Epithelial cell of proximal tubule (primary cell): ENCODE data around the gene SLC10A2. TPM values are rescaled to one million over a fixed set of nuclear protein-coding genes. Genes with fewer than 3 reads are reported as not detected.

Experiments
- DNase-seq: peaks from one replicate; pipeline ENCODE4 v3.0.0-alpha.2; 2011; ENCODE audit warnings: low read depth
- H3K4me3 ChIP-seq: 2 replicates; pipeline ENCODE4 v1.5.1; 2011; ENCODE audit warnings: low read depth, mild to moderate bottlenecking, low read length
- total RNA-seq: library from RNA; depleted of rRNA; stranded (reverse); fragments of >200 nt; gene quantifications from 2 replicates; pipeline ENCODE4 v1.2.3, GENCODE V29; 2015
- TF ChIP-seq, protein P1 (sequence below): conservative IDR thresholded peaks from 2 replicates; pipeline ENCODE4 v1.5.1; 2012; ENCODE audit warnings: low read depth, mild to moderate bottlenecking, low read length

SLC10A2 gene
- total RNA-seq, 1 donor from 2014 or later, result not detected

- TF ChIP-seq, protein P1, sequence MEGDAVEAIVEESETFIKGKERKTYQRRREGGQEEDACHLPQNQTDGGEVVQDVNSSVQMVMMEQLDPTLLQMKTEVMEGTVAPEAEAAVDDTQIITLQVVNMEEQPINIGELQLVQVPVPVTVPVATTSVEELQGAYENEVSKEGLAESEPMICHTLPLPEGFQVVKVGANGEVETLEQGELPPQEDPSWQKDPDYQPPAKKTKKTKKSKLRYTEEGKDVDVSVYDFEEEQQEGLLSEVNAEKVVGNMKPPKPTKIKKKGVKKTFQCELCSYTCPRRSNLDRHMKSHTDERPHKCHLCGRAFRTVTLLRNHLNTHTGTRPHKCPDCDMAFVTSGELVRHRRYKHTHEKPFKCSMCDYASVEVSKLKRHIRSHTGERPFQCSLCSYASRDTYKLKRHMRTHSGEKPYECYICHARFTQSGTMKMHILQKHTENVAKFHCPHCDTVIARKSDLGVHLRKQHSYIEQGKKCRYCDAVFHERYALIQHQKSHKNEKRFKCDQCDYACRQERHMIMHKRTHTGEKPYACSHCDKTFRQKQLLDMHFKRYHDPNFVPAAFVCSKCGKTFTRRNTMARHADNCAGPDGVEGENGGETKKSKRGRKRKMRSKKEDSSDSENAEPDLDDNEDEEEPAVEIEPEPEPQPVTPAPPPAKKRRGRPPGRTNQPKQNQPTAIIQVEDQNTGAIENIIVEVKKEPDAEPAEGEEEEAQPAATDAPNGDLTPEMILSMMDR, result no peak
- H3K4me3 ChIP-seq, result no peak overlapping the region
- DNase-seq, result no peak
Measured at GRCh38 chr13:103009051-103009840, 57.0 kb downstream of the SLC10A2 start.

GRCh38 chr13:103007427-103007762 is 58.8 kb downstream of the SLC10A2 start:
- TF ChIP-seq, protein P1, result no peak
- no peak for DNase-seq
- no peak overlapping the region for H3K4me3 ChIP-seq

- H3K4me3 ChIP-seq, result no peak overlapping the region
- no peak for DNase-seq
- TF ChIP-seq, protein P1, result no peak
Measured at GRCh38 chr13:103006641-103007426, 59.4 kb downstream of the SLC10A2 start.

DNA sequence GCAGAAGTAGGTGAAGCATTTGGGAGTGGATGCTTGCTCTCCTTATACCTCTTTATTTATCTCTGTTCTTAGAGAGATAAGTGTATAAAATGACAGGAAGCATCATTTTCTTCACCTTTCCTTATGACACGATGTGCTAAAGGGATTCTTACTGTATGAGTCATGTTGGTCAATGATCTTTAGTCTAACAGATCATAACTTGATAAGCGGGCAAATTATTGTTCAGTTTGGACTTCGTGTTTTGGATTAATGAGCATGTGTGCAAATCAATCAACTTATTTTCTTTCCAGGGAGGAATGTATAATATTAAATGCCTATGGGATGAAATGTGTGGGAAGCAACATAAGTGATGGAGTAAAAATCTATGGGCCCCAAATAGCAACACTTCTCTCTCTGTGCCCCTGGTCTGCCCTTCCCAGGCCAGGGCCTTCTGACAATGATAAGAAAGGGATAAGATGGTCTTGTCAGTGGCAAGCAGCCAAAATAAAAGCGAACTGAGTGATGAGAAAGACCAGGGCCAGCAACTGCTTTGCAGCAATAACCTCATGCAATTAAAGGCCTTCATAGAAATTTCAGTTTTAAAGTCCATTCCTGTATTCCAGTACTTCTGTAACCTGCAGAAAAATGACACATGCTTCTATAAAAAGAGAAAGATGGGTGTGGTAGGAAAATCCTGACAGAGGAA is 61.4 kb downstream of the SLC10A2 start:
- no peak overlapping the region for H3K4me3 ChIP-seq
- no peak for DNase-seq
- TF ChIP-seq, protein P1, result no peak

GRCh38 chr13:103003631-103004030 is 62.6 kb downstream of the SLC10A2 start:
- no peak for DNase-seq
- H3K4me3 ChIP-seq, result no peak overlapping the region
- TF ChIP-seq, protein P1, result no peak

DNA sequence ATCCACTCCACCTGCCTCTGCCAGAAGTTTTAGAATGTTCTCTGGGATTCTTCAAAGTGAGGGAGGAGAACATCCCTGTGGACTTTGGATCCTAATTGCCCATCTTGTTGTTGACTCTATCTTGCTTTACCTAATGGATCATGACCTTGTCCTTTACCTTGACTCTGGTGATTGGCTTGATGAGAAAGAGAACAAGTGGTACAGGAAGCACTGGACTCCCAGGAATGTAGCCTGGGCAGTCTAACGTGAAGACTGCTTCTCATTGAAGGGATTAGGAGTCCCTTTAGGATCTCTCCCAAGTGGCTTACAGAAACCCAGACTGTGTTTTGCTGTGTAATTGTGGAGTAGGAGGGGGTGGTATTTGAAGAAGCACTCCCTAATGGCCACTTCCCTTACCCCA is 63.9 kb downstream of the SLC10A2 start:
- TF ChIP-seq, protein P1, result no peak
- no peak overlapping the region for H3K4me3 ChIP-seq
- DNase-seq, result no peak
